ENCODE measurements around the gene ATP11B. TPM values are rescaled to one million over a fixed set of nuclear protein-coding genes. Genes with fewer than 3 reads are reported as not detected.

Gene ATP11B
- total RNA-seq, result 100 to 1,000 TPM in 1 of 4 donors, 10 to 100 TPM in 3; 59.0 to 117 (median 75.7) TPM

DNA sequence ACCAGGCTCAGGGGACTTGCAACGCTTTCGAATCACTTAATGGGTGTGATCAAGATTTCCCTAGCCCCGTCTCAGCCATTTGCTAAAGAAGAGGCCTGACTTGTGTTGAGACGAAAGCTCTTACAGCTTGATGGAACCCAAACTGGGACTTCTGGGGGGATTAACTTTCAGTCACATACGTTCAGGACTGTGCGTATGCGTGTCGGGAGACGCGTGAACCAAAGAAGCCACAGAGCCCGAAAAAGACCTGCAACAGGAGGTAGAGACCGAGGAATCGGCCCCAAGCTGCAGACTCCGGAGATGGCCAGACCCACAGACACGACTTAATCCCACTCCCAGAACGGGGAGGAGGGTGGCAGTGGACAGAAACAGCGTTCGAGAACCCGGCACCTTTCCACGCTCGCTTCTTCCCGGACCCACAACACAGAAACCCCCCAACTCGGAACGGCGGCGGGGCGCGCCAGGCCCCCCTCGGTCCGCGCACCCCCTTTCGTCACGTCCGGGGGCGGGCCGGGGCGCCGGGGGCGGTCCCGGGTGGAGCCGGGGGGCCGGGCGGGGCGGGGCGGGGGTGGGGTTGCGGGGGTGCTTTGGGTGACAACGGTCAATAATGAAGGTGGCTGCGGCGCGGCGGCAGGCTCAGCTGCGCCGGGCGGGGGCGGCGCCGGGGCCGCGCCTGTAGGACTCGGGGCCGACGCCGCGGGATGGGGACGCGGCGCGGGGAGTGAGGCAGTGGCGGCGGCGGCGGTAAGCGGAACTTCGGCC, at the start of gene ATP11B:
Gene ATP11B, plus strand, starts transcription at position 604 of the 762 bp plus-strand sequence. CDS start 256 bp downstream, outside the sequence.
- peak; percentile 29 for DNase-seq (ENCODE audit: low spot score)
- ATAC-seq (ENCODE audit: low FRiP score), result peak; percentile 74
- TF ChIP-seq CTCF (IDR thresholded peaks at IDR 0.05), result no peak

- ATAC-seq (ENCODE audit: low FRiP score) (no peak), DNase-seq (ENCODE audit: low spot score) (no peak)
- TF ChIP-seq CTCF (IDR thresholded peaks at IDR 0.05), result no peak
Observed at GRCh38 chr3:182746959-182747358, 46.3 kb upstream of the ATP11B start.

GRCh38 chr3:182755308-182755707, 38.0 kb upstream of the ATP11B start:
- no peak for ATAC-seq (ENCODE audit: low FRiP score)
- TF ChIP-seq CTCF (IDR thresholded peaks at IDR 0.05), result no peak
- no peak for DNase-seq (ENCODE audit: low spot score)

DNA sequence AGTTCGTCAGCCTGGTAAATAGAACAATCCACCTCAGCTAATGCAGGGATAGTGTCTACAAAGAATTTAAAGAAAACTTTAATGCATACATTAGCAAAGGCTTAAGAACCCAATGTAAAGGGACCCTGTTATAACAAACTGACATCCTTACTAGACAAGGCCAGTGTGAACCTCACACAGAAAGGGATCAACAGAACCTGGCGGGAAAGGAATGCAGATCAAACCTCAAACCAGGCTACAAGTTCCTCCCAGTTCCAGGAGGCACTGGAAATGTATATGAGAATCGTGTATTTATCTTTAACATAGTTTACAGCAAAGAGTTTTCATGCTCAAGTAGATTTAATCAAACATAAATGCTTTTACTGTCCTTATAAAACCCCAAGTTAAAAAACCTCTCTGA, 37.6 kb upstream of the ATP11B start:
- DNase-seq (ENCODE audit: low spot score) (no peak), ATAC-seq (ENCODE audit: low FRiP score) (no peak)
- TF ChIP-seq CTCF (IDR thresholded peaks at IDR 0.05), result no peak

- no peak for TF ChIP-seq CTCF (IDR thresholded peaks at IDR 0.05)
- ATAC-seq (ENCODE audit: low FRiP score) (no peak), DNase-seq (ENCODE audit: low spot score) (no peak)
Observed at GRCh38 chr3:182760576-182761164, 32.6 kb upstream of the ATP11B start.

DNA sequence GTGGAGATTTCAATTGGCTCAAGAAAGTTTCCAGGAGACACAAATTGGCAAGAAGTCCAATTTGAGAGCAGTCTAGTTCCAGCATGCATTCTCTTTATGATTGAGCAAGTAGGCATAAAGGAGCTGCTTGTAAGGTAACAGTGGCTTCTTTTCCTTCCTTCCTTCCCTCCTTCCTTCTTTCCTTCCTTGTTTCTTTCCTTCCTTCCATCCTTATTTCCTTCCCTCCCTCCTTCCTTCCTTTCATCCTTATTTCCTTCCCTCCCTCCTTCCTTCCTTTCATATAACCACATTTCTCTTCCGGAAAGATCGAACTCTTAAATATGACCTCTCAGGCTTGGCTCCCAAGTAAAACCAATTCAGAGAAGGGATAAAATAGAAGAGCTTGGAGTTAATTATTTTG, 29.4 kb upstream of the ATP11B start:
- no peak for DNase-seq (ENCODE audit: low spot score)
- no peak for TF ChIP-seq CTCF (IDR thresholded peaks at IDR 0.05)
- no peak for ATAC-seq (ENCODE audit: low FRiP score)

- TF ChIP-seq CTCF (IDR thresholded peaks at IDR 0.05), result no peak
- no peak for ATAC-seq (ENCODE audit: low FRiP score)
- no peak for DNase-seq (ENCODE audit: low spot score)
Observed at GRCh38 chr3:182765287-182765686, 28.0 kb upstream of the ATP11B start.

All from omental fat pad (tissue), 4 donors.